ENCODE data around the gene FH.
A peak's percentile ranks its signal among the peaks of the same experiment; 100 is the strongest.

The FH gene

DNA sequence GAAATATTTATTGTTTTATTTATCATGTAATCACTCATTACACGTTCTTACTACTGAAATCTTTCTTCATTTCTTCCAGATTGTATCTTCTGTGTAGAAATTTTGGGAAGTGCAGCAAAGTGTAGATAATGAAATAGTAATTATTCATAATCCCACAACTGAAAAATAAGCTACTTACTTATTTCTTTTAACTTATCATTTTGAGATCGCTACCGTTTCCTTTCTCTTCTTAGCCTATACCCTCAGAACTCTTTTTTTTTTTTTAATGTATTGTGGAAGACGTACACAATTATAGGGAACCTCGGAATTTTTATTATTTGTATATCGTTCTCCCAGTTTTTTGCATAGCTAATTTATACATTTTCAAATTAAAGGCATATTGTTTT is 518 bp upstream of the FH start:
- DNase-seq, result no peak

DNA sequence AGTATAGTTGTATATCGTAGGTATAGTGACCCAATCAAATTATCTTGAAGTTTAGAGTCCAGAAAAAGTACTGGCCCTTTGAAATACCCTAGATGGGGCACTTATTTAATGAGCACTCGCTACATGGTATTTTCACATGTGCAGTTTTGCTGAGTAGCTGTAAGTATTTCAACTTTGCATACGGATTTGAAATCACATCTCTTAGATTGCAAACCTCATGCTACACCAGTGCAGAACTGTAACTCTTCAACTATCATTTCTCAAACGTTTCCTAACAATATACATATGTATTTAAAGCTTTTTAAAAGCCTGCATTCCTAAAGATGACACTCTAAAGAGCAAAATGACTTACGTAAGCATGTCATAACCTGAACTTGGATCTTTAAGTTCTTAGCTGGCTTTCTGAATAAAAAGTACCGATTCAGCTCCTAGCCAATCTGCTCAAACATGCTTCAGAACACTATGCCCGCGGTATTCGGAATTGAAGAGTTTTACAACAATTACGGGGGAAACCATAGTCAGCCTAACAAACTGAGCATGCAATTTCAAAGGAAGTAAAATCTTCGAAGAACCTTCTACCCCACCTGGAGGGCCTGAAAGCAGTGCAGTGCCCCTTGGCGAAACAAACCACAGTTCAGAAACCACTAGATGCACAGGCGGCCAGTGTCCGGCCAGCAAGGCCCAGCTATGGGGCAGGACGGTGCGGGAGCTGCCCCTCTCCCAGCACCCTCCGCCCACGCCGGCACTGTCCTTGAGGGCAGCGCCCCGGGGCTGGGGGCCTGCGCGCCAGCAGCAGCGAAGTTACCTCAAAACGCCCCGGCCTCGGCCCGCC is 863 bp downstream of the FH start:
- peak; percentile 17 for DNase-seq

DNA sequence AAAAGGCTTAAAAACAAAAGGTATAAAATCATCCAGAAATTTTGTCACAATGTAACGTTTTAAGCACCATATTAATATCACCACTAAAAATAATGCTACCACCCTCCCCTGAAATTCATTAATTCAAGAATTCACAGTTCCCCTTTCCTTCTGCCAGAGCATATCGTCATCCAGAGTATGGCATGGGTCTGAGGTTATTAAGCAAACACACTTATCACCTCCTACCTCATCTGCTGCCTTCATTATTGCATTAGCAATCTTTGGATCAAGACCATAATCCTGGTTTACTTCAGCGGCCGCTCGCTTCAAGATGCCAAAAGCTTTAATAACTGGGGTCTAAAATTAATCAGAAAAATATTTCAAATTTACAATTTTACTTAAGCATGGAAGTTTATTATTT is 6.2 kb downstream of the FH start:
- DNase-seq, result no peak

DNA sequence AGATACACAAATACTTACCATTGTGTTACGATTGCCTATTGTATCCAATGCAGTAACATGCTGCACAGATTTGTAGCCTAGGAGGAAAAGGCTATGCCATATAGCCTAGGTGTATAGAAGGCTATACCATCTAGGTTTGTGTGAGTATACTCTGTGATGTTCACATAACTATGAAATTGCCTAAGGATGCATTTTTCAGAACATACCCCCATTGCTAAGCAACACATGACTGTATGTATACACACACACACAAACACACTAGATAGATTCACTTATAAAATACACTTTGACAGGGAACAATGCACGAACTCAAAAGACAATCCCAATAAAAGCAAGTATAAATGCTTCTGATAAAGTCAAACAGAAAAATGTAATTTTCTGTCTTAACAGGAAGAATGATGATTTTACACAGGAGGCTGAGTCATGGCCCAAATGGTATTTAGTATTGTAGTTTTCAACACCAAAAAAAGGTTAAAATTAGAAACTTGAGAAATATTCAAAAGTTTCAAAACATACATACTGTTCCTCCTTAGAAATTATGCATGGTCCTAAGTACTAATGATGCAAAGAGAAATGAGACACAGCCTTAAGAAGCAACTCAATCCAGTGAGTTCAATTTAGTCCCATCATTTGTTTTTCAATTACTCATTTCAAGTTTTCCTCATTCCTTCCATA is 12.2 kb downstream of the FH start:
- DNase-seq, result no peak

DNA sequence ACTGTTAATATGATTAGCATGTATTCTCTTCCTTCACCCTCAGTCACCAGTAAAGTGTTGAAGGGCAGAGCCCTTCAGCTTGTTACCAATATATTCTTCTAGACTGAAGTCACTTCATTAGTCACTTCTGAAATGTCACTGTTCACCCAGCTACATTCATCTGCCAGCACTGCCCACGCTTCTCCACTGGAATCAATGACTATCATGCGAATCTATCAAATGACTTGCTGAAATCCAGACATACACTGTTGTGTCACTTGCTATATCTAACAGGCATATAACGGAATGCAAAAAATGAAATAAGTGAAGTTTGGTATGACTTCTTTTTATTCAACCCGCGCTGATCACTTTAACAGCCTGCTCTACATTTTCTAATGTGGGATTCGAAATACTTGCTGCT is 16.1 kb downstream of the FH start:
- no peak for DNase-seq

DNA sequence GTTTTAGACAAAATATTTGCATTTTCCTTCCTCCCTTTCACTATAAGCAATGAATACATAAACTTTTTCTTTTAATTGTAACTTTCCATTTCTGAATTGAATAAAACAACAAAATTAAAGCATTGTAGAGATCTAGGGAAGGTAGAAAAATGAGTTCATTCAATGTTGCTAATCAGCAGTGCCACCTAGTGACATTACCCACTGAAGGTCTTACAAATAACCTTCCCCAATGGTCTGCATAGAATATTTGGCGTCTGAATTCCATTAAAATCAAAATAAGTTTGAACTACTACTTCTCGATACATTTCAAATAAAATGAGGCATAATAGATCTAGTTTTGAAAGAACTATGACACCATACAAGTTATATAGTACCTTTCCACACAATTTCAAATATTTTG is 19.6 kb downstream of the FH start:
- DNase-seq, result peak; percentile 11

DNA sequence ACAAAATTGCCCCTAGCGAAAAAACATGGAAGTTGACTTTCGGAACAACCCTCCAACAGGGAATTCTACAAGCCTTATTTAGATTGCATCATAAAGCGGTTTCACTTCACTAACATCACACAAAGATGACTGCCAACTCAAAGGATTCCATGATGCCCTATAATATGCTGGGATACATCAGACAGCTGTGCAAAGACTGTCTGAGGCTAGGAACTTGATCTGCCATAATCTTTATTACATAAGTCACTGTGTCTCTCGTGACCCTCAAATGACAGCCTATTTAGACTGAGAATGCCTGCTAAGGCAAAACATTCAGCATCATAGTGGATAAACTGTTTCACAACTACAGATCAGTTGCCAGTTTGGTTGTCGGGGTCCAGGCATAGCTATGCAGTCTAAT is 23.8 kb downstream of the FH start:
- DNase-seq, result no peak

DNA sequence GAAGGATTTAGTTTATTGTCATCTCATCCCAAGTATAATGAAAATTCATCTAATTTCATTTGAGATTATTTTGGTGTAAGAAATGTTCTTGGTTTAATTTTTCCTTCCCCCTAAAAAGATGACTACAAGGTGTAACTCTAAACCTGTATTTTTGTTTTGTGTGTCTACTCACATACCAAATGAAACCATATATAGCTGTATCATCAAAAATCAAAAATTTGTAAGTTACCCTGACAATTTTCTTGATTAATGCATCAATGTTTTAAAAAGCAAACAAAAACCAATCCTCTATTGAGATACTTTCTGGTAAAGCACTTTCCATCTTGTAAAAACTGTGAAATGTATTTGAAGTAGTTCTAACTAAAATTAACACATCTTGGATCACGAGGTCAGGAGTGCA is 30.8 kb downstream of the FH start:
- no peak for DNase-seq

DNA sequence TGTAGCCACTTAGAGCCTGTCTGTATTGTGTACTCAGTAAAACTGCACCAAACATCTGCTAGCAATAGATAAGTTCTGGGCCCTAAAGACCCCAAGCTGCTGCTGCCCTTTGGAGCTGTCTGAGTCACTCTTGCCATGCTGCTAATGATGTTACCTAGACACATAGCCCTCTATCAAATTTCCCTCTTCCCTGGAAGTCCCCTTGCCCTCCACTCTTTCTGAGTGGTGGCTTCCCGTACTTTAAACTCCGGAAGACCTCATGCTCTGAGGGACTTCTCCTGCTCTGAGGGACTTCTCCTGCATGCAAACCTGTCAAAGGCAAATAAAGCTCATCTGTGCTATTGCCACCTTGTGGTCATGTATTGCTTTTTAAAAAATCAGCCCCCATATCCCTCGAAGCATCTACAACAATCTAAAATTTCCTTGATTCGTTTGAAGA is 34.0 kb downstream of the FH start:
- DNase-seq, result peak; percentile 18

DNA sequence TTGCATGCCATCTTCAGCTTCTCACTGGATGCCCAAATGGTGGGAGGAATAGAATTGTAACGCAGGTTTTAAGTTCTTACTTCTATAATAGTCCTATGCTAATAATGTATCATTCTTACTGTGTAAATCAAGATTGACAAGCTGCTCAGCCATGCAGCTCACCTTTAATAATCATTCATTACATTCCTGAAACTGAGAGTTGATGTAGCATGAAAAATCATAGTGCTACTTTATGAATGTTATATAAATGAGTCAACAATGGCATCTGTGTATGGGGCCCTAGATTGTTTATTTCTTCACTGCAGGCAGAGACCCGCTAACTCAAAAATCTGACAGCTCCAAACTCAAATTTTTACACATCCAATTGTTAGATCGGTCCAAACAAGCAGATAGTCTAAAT is 34.4 kb downstream of the FH start:
- peak; percentile 27 for DNase-seq

DNA sequence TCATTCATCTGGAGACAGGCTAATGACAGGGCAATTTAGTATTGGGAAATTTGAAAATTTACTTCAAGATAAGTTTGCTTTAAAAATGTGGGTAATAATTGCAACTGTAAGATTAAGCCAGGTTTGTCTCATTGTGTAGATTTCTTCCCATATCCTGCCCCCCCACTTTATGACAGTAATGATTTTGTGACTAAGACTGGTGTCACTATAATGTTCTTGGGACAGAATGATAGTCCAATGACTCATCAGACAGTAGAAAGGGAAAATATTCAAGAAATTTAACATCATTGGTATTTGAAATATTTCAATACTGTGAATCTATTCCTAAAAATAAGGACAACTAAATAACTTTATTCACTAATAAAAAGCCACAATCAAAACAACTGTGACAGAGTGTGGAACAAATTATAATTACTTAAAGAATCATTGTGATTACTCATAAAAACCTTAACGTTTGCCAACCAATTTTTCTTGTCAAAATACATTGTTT is 36.7 kb downstream of the FH start:
- no peak for DNase-seq

DNA sequence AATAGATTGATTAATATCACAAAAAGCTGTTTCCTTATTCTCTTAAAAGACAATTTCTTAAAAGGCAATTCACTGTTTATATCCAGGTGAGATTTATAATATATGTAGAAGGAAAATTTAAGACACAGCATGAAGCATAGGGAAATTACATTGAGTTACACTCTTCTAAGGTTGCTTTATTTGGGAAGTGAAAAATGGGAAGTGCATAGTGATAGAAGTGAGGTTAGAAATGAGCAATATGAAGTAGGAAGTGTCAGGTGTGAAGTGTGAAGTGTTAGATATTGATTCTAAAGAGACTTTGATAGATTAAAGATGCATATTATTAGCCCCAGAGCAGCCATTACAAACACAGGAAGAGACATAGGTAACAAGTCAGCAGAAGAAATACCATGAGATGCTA is 40.3 kb downstream of the FH start:
- no peak for DNase-seq

DNA sequence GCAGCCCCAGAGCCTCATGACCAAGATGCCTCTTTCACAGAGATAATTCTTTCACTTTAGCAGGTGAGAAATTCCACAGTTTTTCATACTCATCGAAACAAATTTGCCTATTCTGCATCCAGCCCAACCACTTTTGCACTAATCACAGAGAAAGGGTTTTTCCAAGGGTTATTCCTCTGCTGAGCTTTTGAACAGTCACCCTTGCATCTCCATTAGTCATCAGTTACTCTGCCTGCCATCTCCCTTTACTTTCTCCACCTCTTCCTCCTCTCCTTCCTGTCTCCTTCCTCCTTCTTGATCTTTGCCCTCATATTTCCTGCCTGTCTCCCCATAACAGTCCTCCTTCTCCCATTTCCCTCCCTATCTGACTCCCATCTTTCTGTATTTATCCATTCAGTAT is 43.9 kb downstream of the FH start:
- no peak for DNase-seq

DNA sequence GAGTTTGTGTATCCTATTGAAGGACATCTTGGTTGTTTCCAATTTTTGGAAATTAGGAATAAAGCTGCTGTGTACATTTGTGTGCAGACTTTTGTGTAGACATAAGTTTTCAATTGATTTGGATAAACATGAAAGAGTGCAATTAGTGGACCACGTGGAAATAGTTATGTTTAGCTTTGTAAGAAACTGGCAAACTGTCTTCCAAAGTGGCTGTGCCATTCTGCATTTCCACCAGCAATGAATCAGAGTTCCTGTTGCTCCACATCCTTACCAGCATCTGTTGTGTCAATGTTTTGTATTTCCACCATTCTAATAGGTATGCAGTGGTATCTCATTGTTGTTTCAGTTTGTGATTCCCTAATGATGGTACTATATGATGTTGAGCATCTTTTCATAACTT is 46.5 kb downstream of the FH start:
- DNase-seq, result no peak

DNA sequence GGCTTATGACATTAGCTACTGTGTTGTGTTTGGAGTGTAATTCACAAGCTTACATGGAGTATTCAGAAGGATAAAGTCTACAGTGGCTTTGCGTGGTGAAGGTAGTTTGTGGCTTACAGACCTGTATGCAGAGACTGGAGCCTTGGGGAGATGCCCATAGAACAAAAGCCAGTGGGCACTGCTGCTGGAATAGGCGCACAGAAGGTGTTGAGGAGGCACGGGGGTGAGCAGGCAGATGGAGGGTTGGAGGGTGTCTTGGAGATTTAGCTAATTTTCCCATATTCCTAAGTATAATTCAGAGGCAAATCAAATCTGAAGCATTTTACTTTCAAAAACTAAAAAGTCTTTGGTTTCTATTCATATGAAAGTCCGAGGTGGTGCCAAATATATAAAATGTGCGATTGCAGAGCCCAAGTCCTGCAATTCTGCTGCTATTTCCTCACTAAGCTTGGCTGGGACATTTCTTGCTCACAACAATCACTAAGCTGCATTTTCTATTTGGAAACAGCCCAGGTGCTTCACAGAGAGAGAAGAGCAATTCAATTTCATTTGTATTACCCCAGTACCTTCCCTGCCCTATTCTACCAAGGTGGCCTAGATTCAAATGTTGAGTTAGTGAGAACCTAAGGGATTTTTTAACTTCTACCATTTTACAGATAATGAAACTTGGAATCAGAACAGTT is 48.5 kb downstream of the FH start:
- DNase-seq, result no peak

DNA sequence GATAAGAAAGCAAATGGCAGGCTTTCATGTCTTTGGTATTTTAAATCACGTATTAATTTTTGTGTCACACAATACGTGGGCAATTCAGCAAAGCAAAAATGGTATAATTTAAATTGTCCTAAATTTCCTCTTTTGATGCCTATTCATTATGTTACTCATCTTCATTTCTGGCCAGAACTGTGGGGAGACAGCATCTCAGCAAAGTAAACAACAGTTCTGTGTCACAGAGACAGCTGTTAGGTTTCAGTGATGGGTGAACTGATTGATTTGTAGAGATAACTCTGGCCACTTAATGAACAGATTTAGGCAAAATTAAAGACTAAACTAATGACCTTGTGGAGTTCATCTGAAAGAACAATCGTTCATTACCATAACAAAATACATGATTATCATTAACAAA is 49.2 kb downstream of the FH start:
- DNase-seq, result no peak

DNA sequence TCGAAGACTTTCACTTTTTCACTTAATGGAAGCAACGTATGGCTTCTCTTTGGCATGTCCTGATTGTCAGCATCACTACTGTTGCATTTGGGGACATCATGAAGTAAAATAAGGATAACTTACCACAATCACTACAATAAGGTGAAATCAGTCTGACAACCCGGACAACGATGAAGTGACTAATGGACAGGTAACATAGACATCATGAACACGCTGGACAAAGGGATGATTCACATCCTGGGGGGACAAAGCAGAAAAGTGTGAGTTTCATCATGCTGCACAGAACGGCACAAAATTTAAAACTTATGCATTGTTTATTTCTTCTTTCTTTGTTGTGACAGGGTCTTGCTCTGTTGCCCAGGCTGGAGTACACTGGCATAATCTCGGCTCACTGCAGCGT is 53.9 kb downstream of the FH start:
- no peak for DNase-seq

DNA sequence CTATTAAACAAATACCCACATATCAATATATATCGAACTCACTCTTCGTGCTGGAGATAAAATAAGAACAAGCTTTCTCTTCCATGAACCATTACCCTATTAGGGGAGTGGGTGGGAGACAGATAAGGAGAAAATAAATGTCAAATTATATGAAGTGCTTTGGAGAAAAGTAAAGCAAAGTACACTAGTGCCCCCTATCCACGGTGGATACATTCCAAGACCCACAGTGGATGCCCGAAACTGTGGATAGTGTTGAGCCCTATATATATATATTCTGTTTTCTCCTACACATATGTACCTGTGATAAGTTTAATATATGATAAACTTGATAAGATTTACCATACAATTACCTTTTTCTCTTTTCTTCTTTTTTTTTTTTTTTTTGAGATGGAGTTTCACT is 54.6 kb downstream of the FH start:
- DNase-seq, result no peak

DNA sequence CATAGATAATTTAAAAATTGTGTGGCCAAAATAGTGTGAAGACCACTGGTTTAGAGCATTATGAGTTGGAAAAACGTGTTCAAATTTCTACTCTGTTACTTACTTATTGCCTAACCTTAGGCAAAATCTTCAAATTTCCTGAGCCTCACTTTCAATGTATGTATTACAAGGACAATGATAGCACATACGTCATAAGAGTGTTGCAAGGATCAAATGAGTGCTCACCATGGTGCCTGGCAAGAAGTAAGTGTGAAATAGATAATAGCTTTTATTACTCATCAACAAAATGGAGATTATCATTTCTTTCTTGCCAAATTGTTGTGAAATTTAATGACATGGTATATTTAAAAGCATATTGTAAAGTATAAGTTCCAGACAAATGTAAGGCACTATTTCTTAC is 57.2 kb downstream of the FH start:
- DNase-seq, result no peak

DNA sequence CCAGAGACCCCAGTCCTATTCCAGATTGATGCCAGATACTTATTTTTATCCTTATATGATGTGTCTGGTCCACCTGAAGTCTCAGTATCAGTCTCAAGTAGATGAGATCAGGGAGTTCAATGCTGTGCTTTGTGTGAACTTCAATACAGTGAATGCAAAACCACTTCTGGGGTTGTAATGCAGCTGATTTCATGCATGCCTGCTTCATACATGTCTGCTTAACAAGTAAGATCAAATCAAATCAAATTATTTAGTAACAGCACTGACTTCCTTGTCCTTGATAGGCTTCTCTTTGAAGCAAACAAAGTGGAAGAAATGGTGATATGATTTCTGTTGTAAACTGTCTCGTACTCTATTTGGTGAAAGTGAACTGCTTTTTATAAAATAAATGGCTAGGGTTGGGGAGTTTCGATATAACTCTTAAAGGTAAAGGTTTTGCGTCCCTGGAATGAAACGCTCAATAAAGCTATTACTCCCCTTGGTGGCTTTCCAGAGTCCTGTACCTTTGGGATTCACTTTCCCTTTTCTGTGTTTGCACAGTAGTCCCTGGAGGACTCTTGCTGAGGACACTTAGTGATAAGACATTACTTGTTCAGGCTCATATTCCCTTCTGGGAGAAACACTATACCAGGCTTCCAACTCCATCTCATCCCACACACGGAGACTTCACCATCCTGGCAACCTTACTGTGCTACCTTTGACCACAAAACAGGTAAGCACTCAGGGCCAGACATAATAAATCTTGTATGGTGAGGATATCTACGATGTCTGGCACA is 59.3 kb downstream of the FH start:
- DNase-seq, result no peak

DNA sequence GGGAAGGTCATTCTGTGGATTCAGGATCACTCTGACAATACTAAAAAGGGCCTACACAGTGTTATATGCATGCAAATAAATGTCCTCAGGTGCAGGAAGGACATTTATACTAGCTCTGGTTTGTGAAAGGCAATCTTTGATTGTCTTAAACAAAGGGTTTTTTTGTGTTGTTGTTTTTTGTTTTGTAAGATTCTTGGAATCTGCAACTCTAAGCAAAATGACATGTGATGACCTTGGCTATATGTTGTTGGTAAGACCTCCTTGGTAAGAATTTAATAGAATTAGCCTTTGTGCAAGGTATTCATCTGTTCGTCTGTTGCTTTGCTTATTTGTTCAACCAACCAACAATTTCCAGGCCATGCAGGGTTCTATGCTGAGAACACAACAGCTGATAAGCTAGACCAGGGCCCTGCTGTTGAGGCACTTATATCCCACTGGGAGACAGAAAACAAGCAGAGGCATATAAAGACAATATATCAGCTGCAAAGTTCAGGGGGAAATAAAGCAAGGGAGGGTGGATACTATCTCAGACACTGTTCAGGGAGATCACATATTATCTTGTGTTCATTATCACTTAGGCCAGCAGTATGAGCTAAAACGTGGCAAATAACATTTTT is 60.3 kb downstream of the FH start:
- no peak for DNase-seq

DNA sequence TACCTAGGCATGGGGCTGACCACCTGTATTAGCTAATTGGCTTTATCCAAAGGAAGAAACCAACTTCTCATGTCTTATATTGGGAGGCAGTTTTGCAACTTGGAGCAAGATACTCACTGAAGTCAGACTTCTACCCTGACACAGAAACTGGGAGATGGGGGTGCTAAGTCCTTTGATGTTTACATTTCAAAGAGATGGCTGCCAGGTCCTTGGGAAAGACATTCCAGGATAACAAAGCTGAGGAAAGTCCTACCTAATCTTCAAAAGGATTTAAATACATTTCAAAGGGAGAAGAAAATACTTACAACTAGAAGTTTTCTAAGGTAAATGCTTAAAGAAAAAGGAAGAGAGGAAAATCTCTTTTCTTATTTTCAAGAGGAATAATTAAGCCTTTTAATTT is 62.1 kb downstream of the FH start:
- DNase-seq, result no peak

DNA sequence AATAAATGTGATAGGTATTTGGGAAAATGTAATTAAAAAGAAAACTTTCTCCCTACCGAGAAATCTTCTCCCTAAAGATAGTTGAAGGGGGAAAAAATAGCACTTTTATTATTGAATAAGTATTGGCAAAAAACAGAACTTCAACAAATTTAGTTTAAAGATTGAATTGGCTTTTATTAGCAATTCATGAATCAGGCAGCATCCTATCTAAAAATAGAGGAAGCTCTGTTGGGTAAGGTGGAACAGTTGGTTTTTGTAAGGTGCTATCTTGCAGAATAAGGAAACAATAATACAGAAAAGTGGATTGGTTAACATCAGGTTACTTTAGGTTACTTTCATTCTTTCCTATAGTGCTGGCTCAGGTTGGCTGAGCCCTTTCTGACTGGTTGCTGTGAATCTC is 62.8 kb downstream of the FH start:
- no peak for DNase-seq
